ENCODE data around the gene C1orf210.

DNA sequence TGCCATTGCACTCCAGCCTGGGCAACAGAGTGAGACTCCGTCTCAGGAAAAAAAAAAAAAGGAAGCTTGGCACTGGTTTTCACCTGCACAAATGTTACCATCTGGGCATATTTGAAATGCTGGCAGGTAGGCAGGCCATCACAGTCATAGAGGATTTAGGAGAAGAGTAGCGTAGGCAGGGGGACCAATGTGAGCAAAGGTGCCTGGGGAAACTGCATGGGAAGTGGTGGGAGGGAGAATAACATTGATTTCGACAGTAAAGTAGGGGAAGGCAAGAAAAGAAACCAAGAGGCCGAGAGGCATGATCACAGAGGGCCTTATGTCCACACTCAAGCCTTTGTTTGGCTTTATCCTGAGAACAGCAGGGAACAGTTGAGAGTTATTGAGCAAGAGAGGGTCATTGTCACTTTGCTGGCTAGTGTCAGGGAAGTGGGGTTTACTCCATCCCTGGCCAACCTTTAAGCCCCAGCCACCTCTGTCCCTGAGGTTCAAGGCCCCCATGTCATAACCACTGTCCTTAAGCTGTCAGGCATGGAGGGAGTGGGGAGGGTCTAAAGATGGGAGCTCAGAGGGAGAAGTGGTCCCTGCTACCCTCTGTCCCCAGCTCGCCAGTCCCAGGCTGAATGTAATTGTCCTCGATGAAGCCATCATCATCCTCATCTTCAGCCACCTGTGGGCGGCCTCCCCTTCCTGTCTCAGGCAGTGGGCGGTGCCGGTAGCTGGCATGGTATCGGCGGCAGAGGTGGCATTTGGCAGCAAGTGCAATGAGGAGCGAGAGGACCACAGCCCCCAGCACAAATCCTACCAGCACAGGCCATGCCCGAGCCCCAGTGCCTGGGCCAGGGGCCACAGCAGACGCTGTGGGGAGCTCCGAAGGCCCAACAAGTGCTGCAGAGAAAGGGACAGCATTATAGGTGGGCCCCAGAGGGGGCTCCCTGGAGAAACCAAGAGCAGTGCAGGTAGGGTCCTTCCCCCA lies 2.9 kb downstream of the C1orf210 start:
- no peak for TF ChIP-seq POLR2A (IDR thresholded peaks at IDR 0.05; ENCODE audit: low read depth, low read length)
- no peak for TF ChIP-seq POLR2AphosphoS5 (IDR thresholded peaks at IDR 0.05; ENCODE audit: low read depth, low read length)
- TF ChIP-seq POU2F2 (IDR thresholded peaks at IDR 0.05; ENCODE audit: low read depth, low read length), result no peak
- TF ChIP-seq TAF1 (IDR thresholded peaks at IDR 0.05; ENCODE audit: low read depth, low read length), result no peak
- no peak for TF ChIP-seq SPI1 (IDR thresholded peaks at IDR 0.05; ENCODE audit: low read depth, low read length)
- no peak for TF ChIP-seq PAX5 (IDR thresholded peaks at IDR 0.05; ENCODE audit: insufficient read depth, low read length, severe bottlenecking)

Measured in GM12891 (cell line).